ENCODE data around the gene CDH8.

- TF ChIP-seq CTCF (IDR thresholded peaks at IDR 0.05): no peak
- TF ChIP-seq POLR2A (IDR thresholded peaks at IDR 0.05): no peak
These were observed 358.1 kb downstream of the CDH8 start for GRCh38 chr16:61678182-61678581.

All from testis (tissue), 2 donors.